ENCODE data around the gene OR3A1. TPM values are rescaled to one million over a fixed set of nuclear protein-coding genes. Genes with fewer than 3 reads are reported as not detected.
A peak's percentile ranks its signal among the peaks of the same experiment; 100 is the strongest.
"Not testable (repeated sequence)": the region's sequence is repeated elsewhere in the genome, so short reads cannot be mapped to it uniquely, and the experiment has no call there.

OR3A1 gene, protein sequence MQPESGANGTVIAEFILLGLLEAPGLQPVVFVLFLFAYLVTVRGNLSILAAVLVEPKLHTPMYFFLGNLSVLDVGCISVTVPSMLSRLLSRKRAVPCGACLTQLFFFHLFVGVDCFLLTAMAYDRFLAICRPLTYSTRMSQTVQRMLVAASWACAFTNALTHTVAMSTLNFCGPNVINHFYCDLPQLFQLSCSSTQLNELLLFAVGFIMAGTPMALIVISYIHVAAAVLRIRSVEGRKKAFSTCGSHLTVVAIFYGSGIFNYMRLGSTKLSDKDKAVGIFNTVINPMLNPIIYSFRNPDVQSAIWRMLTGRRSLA
- total RNA-seq = not detected in 2 replicates
- not detected in 2 replicates for polyA plus RNA-seq

DNA sequence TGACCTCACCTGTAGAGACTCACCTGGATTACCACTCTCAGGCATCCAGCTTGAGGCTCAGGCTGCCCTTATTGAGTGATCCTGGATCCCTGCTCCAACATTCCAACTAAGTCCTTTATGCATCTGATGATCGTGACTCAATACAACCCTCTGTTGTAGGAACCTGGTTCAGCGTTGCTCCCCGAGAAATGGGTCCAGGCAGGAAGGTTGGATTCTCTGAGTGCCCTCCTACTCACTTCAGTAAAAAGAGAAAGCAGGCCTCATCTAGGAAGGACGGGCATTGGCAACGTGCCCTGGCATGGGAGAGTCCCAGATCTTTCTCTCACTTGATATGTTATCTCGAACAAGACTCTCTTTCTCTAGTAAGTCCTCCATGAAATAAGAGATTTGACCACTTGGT is at the start of gene OR3A1:
OR3A1 (minus strand) TSS at position 101 of the 400 bp plus-strand sequence. CDS start 5,778 bp downstream, outside the sequence.
- H3K4me3 ChIP-seq = no peak within 1 kb of the TSS
- TF ChIP-seq, protein P1, sequence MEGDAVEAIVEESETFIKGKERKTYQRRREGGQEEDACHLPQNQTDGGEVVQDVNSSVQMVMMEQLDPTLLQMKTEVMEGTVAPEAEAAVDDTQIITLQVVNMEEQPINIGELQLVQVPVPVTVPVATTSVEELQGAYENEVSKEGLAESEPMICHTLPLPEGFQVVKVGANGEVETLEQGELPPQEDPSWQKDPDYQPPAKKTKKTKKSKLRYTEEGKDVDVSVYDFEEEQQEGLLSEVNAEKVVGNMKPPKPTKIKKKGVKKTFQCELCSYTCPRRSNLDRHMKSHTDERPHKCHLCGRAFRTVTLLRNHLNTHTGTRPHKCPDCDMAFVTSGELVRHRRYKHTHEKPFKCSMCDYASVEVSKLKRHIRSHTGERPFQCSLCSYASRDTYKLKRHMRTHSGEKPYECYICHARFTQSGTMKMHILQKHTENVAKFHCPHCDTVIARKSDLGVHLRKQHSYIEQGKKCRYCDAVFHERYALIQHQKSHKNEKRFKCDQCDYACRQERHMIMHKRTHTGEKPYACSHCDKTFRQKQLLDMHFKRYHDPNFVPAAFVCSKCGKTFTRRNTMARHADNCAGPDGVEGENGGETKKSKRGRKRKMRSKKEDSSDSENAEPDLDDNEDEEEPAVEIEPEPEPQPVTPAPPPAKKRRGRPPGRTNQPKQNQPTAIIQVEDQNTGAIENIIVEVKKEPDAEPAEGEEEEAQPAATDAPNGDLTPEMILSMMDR (IDR thresholded peaks at IDR 0.05; ENCODE audit: low read depth, low read length) = no peak
- no peaks in the 10 kb centered on the region for H3K4me1 ChIP-seq (ENCODE audit: low read depth)
- no peaks in the 10 kb centered on the region for H3K27me3 ChIP-seq
- no peaks in the 10 kb centered on the region for H3K36me3 ChIP-seq
- H3K9me3 ChIP-seq (ENCODE audit: low read depth) = no peaks in the 10 kb centered on the region
- DNase-seq (ENCODE audit: low read depth in 1 of 2, low spot score in 1 of 2) = no peak
- no peak within 1 kb of the TSS for H3K27ac ChIP-seq

DNA sequence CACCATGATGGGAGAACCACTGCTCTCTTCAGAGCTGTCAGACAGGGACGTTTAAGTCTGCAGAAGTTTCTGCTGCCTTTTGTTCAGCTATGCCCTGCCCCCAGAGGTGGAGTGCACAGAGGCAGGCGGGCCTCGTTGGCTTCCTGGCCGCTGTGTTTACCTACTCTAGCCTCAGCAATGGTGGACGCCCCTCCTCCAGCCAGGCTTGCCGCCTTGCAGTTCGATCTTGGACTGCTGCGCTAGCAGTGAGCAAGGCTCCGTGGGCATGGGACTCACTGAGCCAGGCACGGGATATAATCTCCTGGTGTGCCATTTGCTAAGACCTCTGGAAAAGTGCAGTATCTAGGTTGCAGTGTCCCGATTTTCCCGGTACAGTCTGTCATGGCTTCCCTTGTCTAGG is 44.6 kb upstream of the OR3A1 start:
- not testable (repeated sequence) for DNase-seq (ENCODE audit: low read depth in 1 of 2, low spot score in 1 of 2); H3K27ac ChIP-seq; H3K36me3 ChIP-seq; H3K27me3 ChIP-seq; H3K9me3 ChIP-seq (ENCODE audit: low read depth); H3K4me3 ChIP-seq; H3K4me1 ChIP-seq (ENCODE audit: low read depth)

DNA sequence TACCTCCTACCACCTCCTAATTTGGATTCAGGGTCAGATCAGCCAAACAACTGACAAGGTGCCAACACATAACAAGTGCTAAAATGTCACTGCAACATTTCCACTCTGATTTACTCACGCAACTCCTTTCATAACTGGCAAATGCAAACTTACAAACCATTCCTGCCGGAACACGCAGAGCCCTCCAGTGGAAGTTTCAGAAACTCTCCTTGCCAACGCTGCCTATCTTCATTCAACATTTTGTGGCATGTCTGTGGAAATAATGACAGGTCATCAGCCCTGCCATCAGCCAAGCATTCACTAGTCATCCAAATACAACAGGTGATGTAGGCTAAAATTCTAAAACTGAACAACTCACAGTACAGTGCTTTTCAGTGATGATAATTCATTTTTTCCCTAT is 37.7 kb upstream of the OR3A1 start:
- TF ChIP-seq, protein P1 (IDR thresholded peaks at IDR 0.05; ENCODE audit: low read depth, low read length) = no peak
- no peak for DNase-seq (ENCODE audit: low read depth in 1 of 2, low spot score in 1 of 2)
- H3K9me3 ChIP-seq (ENCODE audit: low read depth) = peaks cover 4% of the 10 kb centered on the region
- no peaks in the 10 kb centered on the region for H3K4me1 ChIP-seq (ENCODE audit: low read depth)
- no peak overlapping the region for H3K4me3 ChIP-seq
- no peaks in the 10 kb centered on the region for H3K27me3 ChIP-seq
- H3K36me3 ChIP-seq = no peaks in the 10 kb centered on the region
- H3K27ac ChIP-seq = no peak overlapping the region

DNA sequence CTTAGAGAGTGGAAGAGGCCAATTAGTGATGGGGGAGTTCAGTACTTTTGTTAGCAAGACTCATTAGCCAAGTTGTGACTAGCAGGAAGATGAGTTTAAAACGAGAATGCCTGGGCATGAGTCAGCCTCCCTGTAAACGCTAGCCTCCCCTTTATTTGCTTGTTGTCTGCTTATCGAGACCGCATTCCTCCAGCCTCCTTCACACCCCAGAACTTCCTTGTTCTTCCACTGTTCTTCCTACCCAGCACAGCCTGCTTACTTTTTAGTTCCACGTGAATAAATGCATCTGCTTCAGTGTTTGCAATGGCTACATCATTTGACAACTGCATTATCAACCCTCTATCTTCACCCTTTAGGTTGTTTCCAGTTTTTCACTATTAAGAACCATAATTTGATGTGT is 20.2 kb upstream of the OR3A1 start:
- Histone ChIP-seq H3K27ac (no peak overlapping the region), H3K9me3 (ENCODE audit: low read depth) (peaks cover 2% of the 10 kb centered on the region), H3K36me3 (no peaks in the 10 kb centered on the region), H3K4me1 (ENCODE audit: low read depth) (no peaks in the 10 kb centered on the region), H3K27me3 (no peaks in the 10 kb centered on the region), H3K4me3 (no peak overlapping the region)
- peak in 1 of 2 donors; percentile 1 for DNase-seq (ENCODE audit: low read depth in 1 of 2, low spot score in 1 of 2)
- TF ChIP-seq, protein P1 (IDR thresholded peaks at IDR 0.05; ENCODE audit: low read depth, low read length) = no peak

DNA sequence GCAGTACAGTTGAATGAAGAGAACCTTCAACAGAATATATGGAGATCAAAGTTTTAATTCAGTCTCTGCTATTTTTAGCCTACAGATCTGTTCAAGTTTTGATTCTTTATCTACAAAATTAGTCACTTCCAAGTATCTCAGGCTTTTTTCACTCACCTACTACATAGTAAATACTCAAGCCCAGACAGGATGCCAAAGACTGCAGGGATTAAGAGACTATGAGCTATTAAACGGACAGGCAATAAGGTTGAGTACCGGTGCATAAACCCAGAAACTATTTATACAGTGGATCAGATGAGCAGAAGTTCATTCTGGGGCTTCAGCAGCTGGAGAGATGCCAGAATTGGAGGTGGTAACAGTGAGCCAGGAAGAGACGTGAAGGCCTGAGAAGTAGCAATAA is 18.7 kb upstream of the OR3A1 start:
- TF ChIP-seq, protein P1 (IDR thresholded peaks at IDR 0.05; ENCODE audit: low read depth, low read length) = no peak
- no peaks in the 10 kb centered on the region for H3K4me1 ChIP-seq (ENCODE audit: low read depth)
- no peak overlapping the region for H3K27ac ChIP-seq
- no peak for DNase-seq (ENCODE audit: low read depth in 1 of 2, low spot score in 1 of 2)
- no peaks in the 10 kb centered on the region for H3K27me3 ChIP-seq
- H3K4me3 ChIP-seq = no peak overlapping the region
- peaks cover 2% of the 10 kb centered on the region for H3K9me3 ChIP-seq (ENCODE audit: low read depth)
- H3K36me3 ChIP-seq = no peaks in the 10 kb centered on the region

DNA sequence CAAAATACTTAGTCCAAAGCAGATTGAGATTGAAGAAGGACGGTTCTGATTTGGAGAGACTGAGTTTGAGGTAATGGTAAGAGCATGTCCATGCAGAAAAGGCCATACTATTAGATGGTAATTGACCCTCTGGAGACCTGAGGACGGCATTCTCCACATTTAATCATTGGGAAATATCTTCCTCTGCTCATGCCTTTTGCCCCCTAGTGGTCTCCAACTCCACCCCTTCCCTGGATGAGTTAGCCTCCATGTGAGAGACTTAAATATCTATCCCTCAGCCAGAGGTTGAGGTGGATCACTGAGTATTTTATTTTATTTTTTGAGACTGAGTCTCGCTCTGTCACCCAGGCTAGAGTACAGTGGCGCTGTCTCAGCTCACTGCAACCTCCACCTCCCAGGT is 10.4 kb upstream of the OR3A1 start:
- Histone ChIP-seq H3K27ac (no peak overlapping the region), H3K4me3 (no peak overlapping the region), H3K36me3 (no peaks in the 10 kb centered on the region), H3K9me3 (ENCODE audit: low read depth) (no peaks in the 10 kb centered on the region), H3K27me3 (no peaks in the 10 kb centered on the region), H3K4me1 (ENCODE audit: low read depth) (no peaks in the 10 kb centered on the region)
- no peak for DNase-seq (ENCODE audit: low read depth in 1 of 2, low spot score in 1 of 2)
- TF ChIP-seq, protein P1 (IDR thresholded peaks at IDR 0.05; ENCODE audit: low read depth, low read length) = no peak
